ENCODE results near the gene MITF.

GRCh38 chr3:69699183-69699582 lies 40.1 kb upstream of the MITF start:
- no peak for TF ChIP-seq CTCF (IDR thresholded peaks at IDR 0.05)
- TF ChIP-seq POLR2A (IDR thresholded peaks at IDR 0.05) = no peak

Measured in stomach (tissue), 4 donors.